Osteoblast (primary cell): ENCODE measurements around the gene RBL1. TPM values are rescaled to one million over a fixed set of nuclear protein-coding genes. Genes with fewer than 3 reads are reported as not detected.
A peak's percentile ranks its signal among the peaks of the same experiment; 100 is the strongest.

ENCODE experiments used
- DNase-seq: peaks from one replicate; pipeline ENCODE4 v3.0.0; 2011; ENCODE audit warnings: low spot score, mixed read lengths; ENCODE audit not compliant: insufficient read length; ENCODE audit errors: missing footprints
- H2AFZ ChIP-seq: 2 replicates; pipeline ENCODE4 v1.6.0; 2011; ENCODE audit warnings: mild to moderate bottlenecking, low read length
- H3K27ac ChIP-seq: 2 replicates; pipeline ENCODE4 v1.5.1; 2011; ENCODE audit warnings: mild to moderate bottlenecking, low read depth, low read length, moderate library complexity
- H3K27me3 ChIP-seq: 2 replicates; pipeline ENCODE4 v1.6.0; 2012; ENCODE audit warnings: mild to moderate bottlenecking, control low read depth, inconsistent platforms, low read length, moderate library complexity; ENCODE audit not compliant: insufficient read depth
- H3K36me3 ChIP-seq: 2 replicates; pipeline ENCODE4 v1.5.1; 2011; ENCODE audit warnings: mild to moderate bottlenecking, low read length, control low read depth, moderate library complexity; ENCODE audit not compliant: insufficient read depth
- H3K4me1 ChIP-seq: 2 replicates; pipeline ENCODE4 v1.5.1; 2011; ENCODE audit warnings: mild to moderate bottlenecking, low read length, control low read depth, moderate library complexity; ENCODE audit not compliant: insufficient read depth
- H3K4me2 ChIP-seq: 2 replicates; pipeline ENCODE4 v1.6.0; 2011; ENCODE audit warnings: mild to moderate bottlenecking, low read length; ENCODE audit not compliant: insufficient read depth
- H3K4me3 ChIP-seq: fragments of 200-600 bp; sonication (generic); 3 replicates; pipeline ENCODE4 v1.5.1; 2012; ENCODE audit warnings: mild to moderate bottlenecking, low read length, inconsistent platforms; ENCODE audit not compliant: insufficient read depth
- H3K79me2 ChIP-seq: 2 replicates; pipeline ENCODE4 v1.6.0; 2012; ENCODE audit warnings: mild to moderate bottlenecking, low read length, control low read depth, inconsistent platforms; ENCODE audit not compliant: insufficient read depth
- H3K9me3 ChIP-seq: 2 replicates; pipeline ENCODE4 v1.5.1; 2011; ENCODE audit warnings: low read depth, low read length, control low read depth
- H4K20me1 ChIP-seq: 2 replicates; pipeline ENCODE4 v1.6.0; 2012; ENCODE audit warnings: mild to moderate bottlenecking, low read length, control low read depth; ENCODE audit not compliant: insufficient read depth
- total RNA-seq: library from RNA; depleted of rRNA; stranded (reverse); fragments of >200 nt; gene quantifications from 2 replicates; pipeline ENCODE4 v1.2.3, GENCODE V29; 2012
- TF ChIP-seq, protein P1 (sequence below): IDR thresholded peaks from 2 replicates; pipeline ENCODE4 v1.5.1; 2011; ENCODE audit warnings: mild to moderate bottlenecking, low read depth, low read length, moderate library complexity; ENCODE audit errors: extremely low read depth

RBL1 gene
- total RNA-seq, 1 donor: 9.8 TPM

DNA sequence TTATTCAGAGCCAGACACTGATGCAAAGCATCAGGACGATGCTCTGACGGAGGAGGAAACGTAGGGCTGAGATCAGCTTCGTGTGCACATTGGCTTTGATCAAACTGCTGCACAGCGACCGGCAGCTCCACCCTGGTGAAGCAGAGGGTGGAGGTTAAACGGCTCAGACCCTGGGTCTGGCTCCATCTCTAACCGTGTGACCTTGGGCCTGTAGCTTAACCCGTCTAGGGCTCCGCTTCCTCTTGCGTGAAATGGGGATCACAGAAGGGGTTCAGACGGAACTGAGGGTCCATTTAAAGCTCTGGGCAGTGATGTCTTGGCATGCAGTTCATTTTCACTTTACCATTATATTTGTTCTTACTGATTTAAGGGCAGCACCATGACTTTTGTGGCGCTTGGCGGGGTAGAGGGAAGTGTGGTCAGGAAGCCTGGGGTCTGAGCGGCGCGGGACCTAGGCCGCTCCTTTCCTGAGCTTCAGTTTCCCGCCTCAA lies 644 bp downstream of the RBL1 start:
- peak; percentile 59 for DNase-seq
- H3K27ac ChIP-seq: peak overlapping the region; percentile 81

DNA sequence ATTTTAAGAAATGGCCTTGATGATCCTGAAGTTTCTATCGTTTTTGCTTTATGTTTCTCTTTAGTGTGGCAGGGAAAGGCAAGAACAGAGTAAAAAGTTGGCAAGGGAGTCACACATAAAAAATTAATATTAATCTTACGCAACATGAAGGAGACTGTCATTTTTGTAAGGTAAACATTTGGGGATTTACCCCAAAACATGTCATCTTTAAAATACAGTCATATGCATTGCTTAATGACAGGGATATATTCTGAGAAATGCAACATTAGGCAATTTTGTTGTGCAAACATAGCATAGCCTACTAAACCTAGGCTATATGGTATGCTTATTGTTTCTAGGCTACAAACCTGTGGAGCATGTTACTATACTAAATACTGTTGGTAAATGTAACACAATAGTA lies 5.4 kb downstream of the RBL1 start:
- Histone ChIP-seq H3K9me3 (no peaks in the 10 kb centered on the region), H2AFZ (no peak overlapping the region), H3K79me2 (peaks cover 56% of the 10 kb centered on the region), H4K20me1 (no peaks in the 10 kb centered on the region), H3K4me1 (peaks cover 7% of the 10 kb centered on the region), H3K27me3 (no peaks in the 10 kb centered on the region), H3K27ac (no peak overlapping the region), H3K36me3 (peaks cover under 1% of the 10 kb centered on the region), H3K4me3 (no peak overlapping the region), H3K4me2 (no peak overlapping the region)
- no peak for DNase-seq
- TF ChIP-seq, protein P1, sequence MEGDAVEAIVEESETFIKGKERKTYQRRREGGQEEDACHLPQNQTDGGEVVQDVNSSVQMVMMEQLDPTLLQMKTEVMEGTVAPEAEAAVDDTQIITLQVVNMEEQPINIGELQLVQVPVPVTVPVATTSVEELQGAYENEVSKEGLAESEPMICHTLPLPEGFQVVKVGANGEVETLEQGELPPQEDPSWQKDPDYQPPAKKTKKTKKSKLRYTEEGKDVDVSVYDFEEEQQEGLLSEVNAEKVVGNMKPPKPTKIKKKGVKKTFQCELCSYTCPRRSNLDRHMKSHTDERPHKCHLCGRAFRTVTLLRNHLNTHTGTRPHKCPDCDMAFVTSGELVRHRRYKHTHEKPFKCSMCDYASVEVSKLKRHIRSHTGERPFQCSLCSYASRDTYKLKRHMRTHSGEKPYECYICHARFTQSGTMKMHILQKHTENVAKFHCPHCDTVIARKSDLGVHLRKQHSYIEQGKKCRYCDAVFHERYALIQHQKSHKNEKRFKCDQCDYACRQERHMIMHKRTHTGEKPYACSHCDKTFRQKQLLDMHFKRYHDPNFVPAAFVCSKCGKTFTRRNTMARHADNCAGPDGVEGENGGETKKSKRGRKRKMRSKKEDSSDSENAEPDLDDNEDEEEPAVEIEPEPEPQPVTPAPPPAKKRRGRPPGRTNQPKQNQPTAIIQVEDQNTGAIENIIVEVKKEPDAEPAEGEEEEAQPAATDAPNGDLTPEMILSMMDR: no peak

More for the DNA sequence above, 644 bp downstream of the RBL1 start:
- Histone ChIP-seq H4K20me1 (no peaks in the 10 kb centered on the region), H3K36me3 (no peaks in the 10 kb centered on the region), H3K27me3 (no peaks in the 10 kb centered on the region), H3K4me2 (peak overlapping the region; percentile 100), H3K4me3 (peak overlapping the region; percentile 87), H2AFZ (peak overlapping the region; percentile 99), H3K9me3 (no peaks in the 10 kb centered on the region), H3K4me1 (peaks cover 11% of the 10 kb centered on the region), H3K79me2 (peaks cover 52% of the 10 kb centered on the region)
- TF ChIP-seq, protein P1: no peak

DNA sequence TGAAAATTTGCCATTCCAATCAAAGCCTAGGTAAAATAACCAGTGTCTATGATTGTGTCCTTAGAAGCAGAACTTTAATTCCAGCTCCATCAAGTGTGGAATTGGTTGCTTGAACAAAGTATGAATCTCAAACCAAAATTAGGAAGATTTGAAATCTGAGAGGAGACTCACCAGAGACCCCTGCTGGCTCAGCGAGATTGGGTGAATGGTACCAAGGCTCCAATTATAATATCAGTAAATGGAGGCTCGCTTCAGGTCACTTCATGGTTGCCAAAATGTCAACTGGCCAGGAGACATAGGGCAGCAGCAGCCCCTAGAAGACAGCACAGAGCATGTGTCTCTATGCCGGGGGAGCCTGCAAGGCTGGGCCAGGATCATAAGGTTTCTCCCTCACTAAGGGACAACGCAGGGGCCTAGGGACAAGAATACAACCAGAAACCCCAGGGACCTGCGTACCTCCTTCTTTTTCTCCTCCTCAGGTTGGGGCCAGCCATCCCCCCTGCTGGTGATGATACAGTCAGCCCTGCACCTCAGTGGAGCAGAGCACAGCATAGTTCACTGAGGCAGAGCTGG lies 14.0 kb downstream of the RBL1 start:
- no peak overlapping the region for H3K4me3 ChIP-seq
- H3K27ac ChIP-seq: no peak overlapping the region
- H3K9me3 ChIP-seq: no peaks in the 10 kb centered on the region
- no peak overlapping the region for H3K4me2 ChIP-seq
- peaks cover 3% of the 10 kb centered on the region for H3K36me3 ChIP-seq
- DNase-seq: no peak
- no peaks in the 10 kb centered on the region for H3K4me1 ChIP-seq
- H2AFZ ChIP-seq: no peak overlapping the region
- TF ChIP-seq, protein P1: peak; percentile 46
- H3K27me3 ChIP-seq: no peaks in the 10 kb centered on the region
- H3K79me2 ChIP-seq: peaks cover 21% of the 10 kb centered on the region
- H4K20me1 ChIP-seq: no peaks in the 10 kb centered on the region

DNA sequence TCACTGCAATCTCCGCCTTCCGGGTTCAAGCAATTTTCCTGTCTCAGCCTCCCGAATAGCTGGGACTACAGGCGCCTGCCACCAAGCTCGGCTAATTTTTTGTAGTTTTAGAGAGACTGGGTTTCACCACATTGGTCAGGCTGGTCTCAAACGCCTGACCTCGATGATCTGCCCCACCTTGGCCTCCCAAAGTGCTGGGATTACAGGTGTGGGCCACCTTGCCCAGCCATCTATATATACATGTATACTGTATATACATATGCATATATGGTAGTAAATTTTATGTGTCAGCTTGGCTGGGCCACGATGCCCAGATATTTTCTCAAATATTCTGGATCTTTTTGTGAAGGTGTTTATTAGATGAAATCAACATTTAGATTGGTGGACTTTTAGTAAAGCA lies 18.8 kb downstream of the RBL1 start:
- H3K79me2 ChIP-seq: peaks cover 24% of the 10 kb centered on the region
- DNase-seq: no peak
- H3K4me2 ChIP-seq: no peak overlapping the region
- H3K27me3 ChIP-seq: no peaks in the 10 kb centered on the region
- H3K27ac ChIP-seq: no peak overlapping the region
- no peak overlapping the region for H2AFZ ChIP-seq
- no peak overlapping the region for H3K4me3 ChIP-seq
- H4K20me1 ChIP-seq: no peaks in the 10 kb centered on the region
- no peaks in the 10 kb centered on the region for H3K9me3 ChIP-seq
- H3K4me1 ChIP-seq: no peaks in the 10 kb centered on the region
- TF ChIP-seq, protein P1: no peak
- no peaks in the 10 kb centered on the region for H3K36me3 ChIP-seq
